T-cell (primary cell): ENCODE measurements around the gene CRYBA1. TPM values are rescaled to one million over a fixed set of nuclear protein-coding genes. Genes with fewer than 3 reads are reported as not detected.

Experiments
- ATAC-seq, 4 experiments: fragments of 200-7000 bp in 3 of 4; fragments of 150-1000 bp in 1 of 4; cut with Tn5 transposase; replicated peaks in 1 of 4; 1 replicate in 3 of 4; 2 replicates in 1 of 4; pipeline ENCODE4 v1.10.0; 2021; ENCODE audit warnings: moderate library complexity in 3 of 4, mild to moderate bottlenecking in 2 of 4, moderate number of reproducible peaks in 1 of 4
- CTCF ChIA-PET, 2 donors: fragments of 300-600 bp; sonication (Branson Sonifier 250); formaldehyde crosslinking; loops; one replicate each; lab custom pipeline; 2022; ENCODE audit warnings: antibody characterized with exemption in 2 of 2; lab: Charles Lee
- POLR2A ChIA-PET, 2 donors: fragments of 300-600 bp; sonication (Branson Sonifier 250); formaldehyde crosslinking; loops; one replicate each; lab custom pipeline; 2022; ENCODE audit warnings: antibody characterized with exemption in 2 of 2; lab: Charles Lee
- DNase-seq, 35 experiments: peaks; one replicate each; pipeline versions ENCODE4 v3.0.0 to v3.0.0-alpha.2; 2013 to 2023
- H3K27ac ChIP-seq: one replicate; pipeline ENCODE4 v1.5.1; 2013; ENCODE audit warnings: low read length
- H3K27me3 ChIP-seq, 2 experiments: replicated peaks in 1 of 2; 1 replicate in 1 of 2; 2 replicates in 1 of 2; pipeline versions ENCODE4 v1.6.1 to v1.7.0; 2013; ENCODE audit warnings: low read length in 1 of 2, mixed read lengths in 1 of 2; ENCODE audit not compliant: control insufficient read depth in 2 of 2, insufficient read depth in 2 of 2; ENCODE audit errors: extremely low read depth in 1 of 2
- H3K36me3 ChIP-seq, 2 donors: 1 replicate in 1 of 2; 2 replicates in 1 of 2; pipeline versions ENCODE4 v1.6.1 to v1.7.0; 2013; ENCODE audit warnings: low read length in 1 of 2; ENCODE audit not compliant: control insufficient read depth in 2 of 2, insufficient read depth in 1 of 2; ENCODE audit errors: extremely low read depth in 1 of 2
- H3K4me1 ChIP-seq, 2 experiments: 1 replicate in 1 of 2; 2 replicates in 1 of 2; pipeline versions ENCODE4 v1.6.1 to v1.7.0; 2013; ENCODE audit warnings: low read length in 2 of 2, mixed read lengths in 1 of 2; ENCODE audit not compliant: insufficient read depth in 2 of 2, control insufficient read depth in 1 of 2; ENCODE audit errors: extremely low read depth in 1 of 2
- H3K4me3 ChIP-seq, 2 donors: 1 replicate in 1 of 2; 2 replicates in 1 of 2; pipeline versions ENCODE4 v1.5.1 to v1.7.0; 2013; ENCODE audit warnings: mild to moderate bottlenecking in 2 of 2, low read length in 1 of 2, moderate library complexity in 1 of 2; ENCODE audit not compliant: control insufficient read depth in 1 of 2; ENCODE audit errors: extremely low read depth in 1 of 2
- H3K9me3 ChIP-seq: 2 replicates; pipeline ENCODE4 v1.7.0; 2013
- H3K27ac Mint-ChIP-seq, 2 donors: one replicate each; pipeline ENCODE4 v1.8.0; 2020 to 2021; ENCODE audit warnings: mild to moderate bottlenecking in 2 of 2, mixed read lengths in 2 of 2
- H3K27me3 Mint-ChIP-seq, 2 donors: one replicate each; pipeline ENCODE4 v1.8.0; 2021 to 2022; ENCODE audit warnings: mixed read lengths in 2 of 2
- H3K36me3 Mint-ChIP-seq: one replicate; pipeline ENCODE4 v1.8.0; 2021; ENCODE audit warnings: mixed read lengths
- H3K4me1 Mint-ChIP-seq, 3 donors: one replicate each; pipeline ENCODE4 v1.8.0; 2020 to 2022; ENCODE audit warnings: mixed read lengths in 3 of 3, mild to moderate bottlenecking in 1 of 3
- H3K4me3 Mint-ChIP-seq, 3 donors: one replicate each; pipeline ENCODE4 v1.8.0; 2020 to 2022; ENCODE audit warnings: mild to moderate bottlenecking in 3 of 3, mixed read lengths in 3 of 3, moderate library complexity in 3 of 3
- H3K9me3 Mint-ChIP-seq, 3 donors: one replicate each; pipeline ENCODE4 v1.8.0; 2020 to 2022; ENCODE audit warnings: mixed read lengths in 3 of 3
- WGBS: methylation state at CpG from one replicate; pipeline ENCODE4 v1.1.5; 2013; ENCODE audit warnings: missing lambda C conversion rate; ENCODE audit not compliant: insufficient coverage; 5-methylcytosine and 5-hydroxymethylcytosine counted together
- total RNA-seq, 35 experiments: library from RNA in 6 of 35; stranded (reverse) in 6 of 35; fragments of 120-200 nt in 1 of 35; gene quantifications; one replicate each; pipeline versions ENCODE4 v1.2.1 to v1.2.4 and lab custom pipeline; 2013 to 2026

The CRYBA1 gene
- total RNA-seq, 5 donors from 2014 or later (not counting 1 experiment from before 2014, with no cell fraction given) = not detected

- ATAC-seq = no peak
- ChIA-PET POLR2A (no interaction called here), CTCF (interaction anchor here (0.5 to 1.3 kb wide), 6 partner anchors 17 to 40 kb away, joined by 3 to 6 read pairs (median 4); no protein-coding TSS in a partner anchor)
- Mint-ChIP-seq H3K4me1 (peaks cover 0 to 6% (median 0%) of the 10 kb centered on the region in 3 donors), H3K27me3 (no peaks in the 10 kb centered on the region), H3K27ac (no peak overlapping the region), H3K9me3 (no peaks in the 10 kb centered on the region), H3K4me3 (no peak overlapping the region), H3K36me3 (peaks cover 4% of the 10 kb centered on the region)
- DNase-seq = no peak
- H3K4me3 ChIP-seq = no peak overlapping the region
- H3K9me3 ChIP-seq = no peaks in the 10 kb centered on the region
- no peaks in the 10 kb centered on the region for H3K27me3 ChIP-seq
- H3K27ac ChIP-seq = no peak overlapping the region
- peaks cover 0 to 6% of the 10 kb centered on the region in 2 donors for H3K36me3 ChIP-seq
- WGBS = no CpG with 5 or more reads among the region's 1 CpG
- no peaks in the 10 kb centered on the region for H3K4me1 ChIP-seq
These were observed 4.0 kb downstream of the CRYBA1 start for GRCh38 chr17:29250666-29251065.

- no peaks in the 10 kb centered on the region for H3K27me3 ChIP-seq
- POLR2A ChIA-PET = no interaction called here
- no peak overlapping the region for H3K4me3 ChIP-seq
- no peak overlapping the region for H3K27ac Mint-ChIP-seq
- no CpG with 5 or more reads among the region's 2 CpGs for WGBS
- ATAC-seq (no peak), DNase-seq (no peak)
- H3K4me3 Mint-ChIP-seq = no peak overlapping the region
- no peaks in the 10 kb centered on the region for H3K9me3 ChIP-seq
- peaks cover 4% of the 10 kb centered on the region for H3K36me3 Mint-ChIP-seq
- CTCF ChIA-PET = interaction anchor here (0.5 to 1.3 kb wide), 3 partner anchors 16 to 901 kb away, joined by 4 to 6 read pairs (median 4); no protein-coding TSS in a partner anchor
- H3K27me3 Mint-ChIP-seq = no peaks in the 10 kb centered on the region
- no peaks in the 10 kb centered on the region for H3K9me3 Mint-ChIP-seq
- no peaks in the 10 kb centered on the region for H3K4me1 ChIP-seq
- peaks cover 0 to 6% (median 3%) of the 10 kb centered on the region in 3 donors for H3K4me1 Mint-ChIP-seq
- peaks cover 0 to 6% of the 10 kb centered on the region in 2 donors for H3K36me3 ChIP-seq
- H3K27ac ChIP-seq = no peak overlapping the region
These were observed 4.5 kb downstream of the CRYBA1 start for GRCh38 chr17:29251184-29251583.

- H3K4me1 Mint-ChIP-seq = peaks cover 7 to 9% (median 9%) of the 10 kb centered on the region in 3 donors
- H3K4me3 ChIP-seq = no peak overlapping the region
- H3K27me3 ChIP-seq = no peaks in the 10 kb centered on the region
- H3K4me1 ChIP-seq = no peaks in the 10 kb centered on the region
- H3K27me3 Mint-ChIP-seq = no peaks in the 10 kb centered on the region
- POLR2A ChIA-PET = no interaction called here
- H3K9me3 Mint-ChIP-seq = no peaks in the 10 kb centered on the region
- H3K27ac Mint-ChIP-seq = peak overlapping the region in 1 of 2 donors; percentile 11
- H3K36me3 Mint-ChIP-seq = peaks cover 7% of the 10 kb centered on the region
- no peak overlapping the region for H3K27ac ChIP-seq
- 100% methylated on average over 3 of the region's 7 CpGs for WGBS
- H3K9me3 ChIP-seq = no peaks in the 10 kb centered on the region
- no peak overlapping the region for H3K4me3 Mint-ChIP-seq
- CTCF ChIA-PET = interaction anchor here in 1 of 2 donors (1.0 kb wide), 1 partner anchor 13 kb away, joined by 5 read pairs; no protein-coding TSS in a partner anchor
- DNase-seq (peak in 1 of 35 experiments; percentile 41), ATAC-seq (peak in 2 of 4 experiments; percentile 23 to 38)
- H3K36me3 ChIP-seq = peaks cover 0 to 6% of the 10 kb centered on the region in 2 donors
These were observed 5.6 kb downstream of the CRYBA1 start for GRCh38 chr17:29252101-29252791.

GRCh38 chr17:29253037-29253436, 6.4 kb downstream of the CRYBA1 start:
- Histone ChIP-seq H3K27ac (no peak overlapping the region), H3K4me1 (no peaks in the 10 kb centered on the region), H3K4me3 (no peak overlapping the region), H3K36me3 (peaks cover 0 to 6% of the 10 kb centered on the region in 2 donors), H3K9me3 (no peaks in the 10 kb centered on the region), H3K27me3 (no peaks in the 10 kb centered on the region)
- Mint-ChIP-seq H3K36me3 (peaks cover 8% of the 10 kb centered on the region), H3K9me3 (no peaks in the 10 kb centered on the region), H3K4me3 (no peak overlapping the region), H3K27me3 (no peaks in the 10 kb centered on the region), H3K4me1 (peaks cover 11 to 14% (median 14%) of the 10 kb centered on the region in 3 donors), H3K27ac (no peak overlapping the region)
- no peak for ATAC-seq
- no peak for DNase-seq
- CTCF ChIA-PET = no interaction called here
- no CpG with 5 or more reads among the region's 2 CpGs for WGBS
- POLR2A ChIA-PET = no interaction called here

GRCh38 chr17:29255926-29256522, 9.4 kb downstream of the CRYBA1 start:
- CTCF ChIA-PET = interaction anchor here (0.5 to 1.2 kb wide), 7 partner anchors 18 to 927 kb away, joined by 3 to 10 read pairs (median 3); no protein-coding TSS in a partner anchor
- Histone ChIP-seq H3K9me3 (no peaks in the 10 kb centered on the region), H3K4me3 (no peak overlapping the region), H3K4me1 (no peaks in the 10 kb centered on the region), H3K27me3 (no peaks in the 10 kb centered on the region), H3K36me3 (peaks cover 0 to 21% of the 10 kb centered on the region in 2 donors), H3K27ac (no peak overlapping the region)
- no peak overlapping the region for H3K4me3 Mint-ChIP-seq
- DNase-seq (no peak), ATAC-seq (no peak)
- 90% methylated on average over 2 of the region's 4 CpGs for WGBS
- peaks cover 19% of the 10 kb centered on the region for H3K36me3 Mint-ChIP-seq
- H3K27ac Mint-ChIP-seq = peak overlapping the region in 1 of 2 donors; percentile 49
- POLR2A ChIA-PET = no interaction called here
- no peaks in the 10 kb centered on the region for H3K27me3 Mint-ChIP-seq
- H3K4me1 Mint-ChIP-seq = peaks cover 27 to 32% (median 28%) of the 10 kb centered on the region in 3 donors
- H3K9me3 Mint-ChIP-seq = no peaks in the 10 kb centered on the region

GRCh38 chr17:29256735-29257466, 10.2 kb downstream of the CRYBA1 start:
- H3K27ac Mint-ChIP-seq = peak overlapping the region; percentile 13 to 57
- POLR2A ChIA-PET = interaction anchor here in 1 of 2 donors (0.9 kb wide), 1 partner anchor 80 kb away, joined by 4 read pairs; no protein-coding TSS in a partner anchor

More at GRCh38 chr17:29256735-29257466, 10.2 kb downstream of the CRYBA1 start:
- no peaks in the 10 kb centered on the region for H3K27me3 Mint-ChIP-seq
- H3K4me1 Mint-ChIP-seq = peaks cover 31 to 40% (median 34%) of the 10 kb centered on the region in 3 donors
- no peaks in the 10 kb centered on the region for H3K4me1 ChIP-seq
- no peaks in the 10 kb centered on the region for H3K9me3 Mint-ChIP-seq
- DNase-seq = no peak
- H3K36me3 ChIP-seq = peaks cover 0 to 25% of the 10 kb centered on the region in 2 donors
- H3K4me3 Mint-ChIP-seq = no peak overlapping the region
- CTCF ChIA-PET = interaction anchor here (0.5 to 2.0 kb wide), 10 partner anchors 13 to 926 kb away, joined by 3 to 10 read pairs (median 4); no protein-coding TSS in a partner anchor
- no peaks in the 10 kb centered on the region for H3K9me3 ChIP-seq
- H3K4me3 ChIP-seq = no peak overlapping the region
- H3K27me3 ChIP-seq = no peaks in the 10 kb centered on the region
- WGBS = 64% methylated on average over 2 of the region's 8 CpGs
- H3K27ac ChIP-seq = no peak overlapping the region
- H3K36me3 Mint-ChIP-seq = peaks cover 20% of the 10 kb centered on the region
- no peak for ATAC-seq
